Adipose tissue (tissue), 3 donors: ENCODE data around the gene GPR132. TPM values are rescaled to one million over a fixed set of nuclear protein-coding genes. Genes with fewer than 3 reads are reported as not detected.
"Not testable (repeated sequence)": the region's sequence is repeated elsewhere in the genome, so short reads cannot be mapped to it uniquely, and the experiment has no call there.

Experiments
- H3K27ac ChIP-seq: one replicate; pipeline ENCODE4 v1.5.1; 2013; ENCODE audit warnings: low read depth, low read length
- WGBS, 3 donors: extraction: QIAGEN DNeasy Blood & Tissue Kit; methylation state at CpG; one replicate each; pipeline ENCODE4 v1.1.7; 2013; 5-methylcytosine and 5-hydroxymethylcytosine counted together
- polyA plus RNA-seq, 3 donors: library from polyadenylated mRNA; stranded (reverse); fragments of 200-250 nt; gene quantifications; one replicate each; pipeline ENCODE4 v1.2.3, GENCODE V29; 2013
- donor health status: healthy with polysubstance abuse.
- donor health status: Bipolar disorder and iron deficiency.
- donor health status: healthy.

The GPR132 gene
- polyA plus RNA-seq, 3 donors, result 0.37 to 2.7 (median 2.4) TPM

- H3K27ac ChIP-seq, result no peak overlapping the region
- 36 to 51% (median 49%) methylated on average over 22 to 25 of the region's 25 CpGs for WGBS, 3 donors
Measured at GRCh38 chr14:105092171-105093037, 27.2 kb upstream of the GPR132 start.

DNA sequence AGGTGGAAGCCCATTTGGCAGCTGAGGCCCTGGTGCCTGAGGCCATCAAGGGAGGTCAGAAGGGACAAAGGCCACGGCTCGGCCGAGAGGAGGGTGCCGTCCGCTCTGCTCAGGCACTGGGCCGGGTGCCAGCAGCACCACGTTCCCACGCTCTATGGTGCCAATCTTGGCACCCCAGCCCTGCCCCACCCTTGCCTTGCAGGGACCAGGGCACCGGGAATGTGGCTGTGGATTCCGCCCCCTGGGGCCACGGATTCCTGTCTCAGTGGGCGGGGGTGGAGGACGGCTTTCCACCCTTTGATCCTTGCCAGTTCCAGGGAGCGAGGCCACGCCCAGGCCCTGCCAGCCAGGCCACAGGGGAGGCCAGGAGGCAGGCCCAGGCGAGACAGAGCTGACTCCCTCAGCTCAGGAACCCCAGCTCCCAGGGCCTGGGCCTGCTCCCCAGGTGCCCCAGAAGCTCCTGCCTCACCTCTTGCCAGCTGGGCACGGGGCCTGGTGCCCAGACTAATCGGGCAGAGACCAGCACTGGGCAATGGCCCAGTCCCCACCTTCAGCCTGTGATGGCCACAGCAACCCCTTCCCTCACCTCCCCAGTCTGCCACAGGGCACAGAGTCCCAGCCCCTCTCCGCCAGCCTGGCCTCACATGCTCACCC is 26.4 kb upstream of the GPR132 start:
- H3K27ac ChIP-seq, result no peak overlapping the region
- 23 to 58% (median 48%) methylated on average over 16 to 19 of the region's 19 CpGs for WGBS, 3 donors

- no peak overlapping the region for H3K27ac ChIP-seq
- WGBS, 3 donors, result 48 to 78% (median 63%) methylated on average over 9 of the region's 9 CpGs
Measured at GRCh38 chr14:105091054-105091516, 25.9 kb upstream of the GPR132 start.

DNA sequence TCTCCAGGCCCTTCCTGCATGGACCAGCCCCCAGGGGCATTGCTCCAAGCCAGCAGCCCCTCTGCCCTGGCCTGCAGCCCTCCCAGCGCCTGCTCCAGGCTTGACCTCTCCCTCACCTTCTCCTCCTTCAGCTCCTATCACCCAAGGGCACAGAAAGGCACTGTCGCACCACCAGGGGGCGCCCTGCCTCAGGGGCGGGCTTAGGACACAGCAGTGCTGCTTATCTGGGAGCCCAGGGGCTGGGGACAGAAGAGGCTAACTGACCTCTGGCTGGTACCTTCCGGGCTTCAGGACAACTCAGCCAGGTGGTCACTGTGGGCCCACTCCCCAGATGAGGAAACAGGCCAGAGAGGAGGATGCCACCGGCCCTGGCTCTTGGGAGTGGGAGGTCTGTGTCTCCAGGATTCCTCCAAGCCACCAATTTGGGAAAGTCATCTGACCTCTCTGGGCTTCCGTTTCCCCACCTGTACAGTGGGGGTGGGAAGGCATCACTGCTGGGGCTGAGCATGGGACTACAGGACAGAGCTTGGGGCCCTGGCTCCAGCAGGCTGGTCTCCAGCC is 25.3 kb upstream of the GPR132 start:
- no peak overlapping the region for H3K27ac ChIP-seq
- 4 to 17% (median 15%) methylated on average over 7 of the region's 7 CpGs for WGBS, 3 donors

GRCh38 chr14:105089746-105090492 is 24.7 kb upstream of the GPR132 start:
- H3K27ac ChIP-seq, result no peak overlapping the region
- 66 to 89% (median 83%) methylated on average over 15 of the region's 15 CpGs for WGBS, 3 donors

GRCh38 chr14:105088812-105089745 is 23.8 kb upstream of the GPR132 start:
- no peak overlapping the region for H3K27ac ChIP-seq
- WGBS, 3 donors, result 83 to 88% (median 86%) methylated on average over 24 of the region's 24 CpGs

DNA sequence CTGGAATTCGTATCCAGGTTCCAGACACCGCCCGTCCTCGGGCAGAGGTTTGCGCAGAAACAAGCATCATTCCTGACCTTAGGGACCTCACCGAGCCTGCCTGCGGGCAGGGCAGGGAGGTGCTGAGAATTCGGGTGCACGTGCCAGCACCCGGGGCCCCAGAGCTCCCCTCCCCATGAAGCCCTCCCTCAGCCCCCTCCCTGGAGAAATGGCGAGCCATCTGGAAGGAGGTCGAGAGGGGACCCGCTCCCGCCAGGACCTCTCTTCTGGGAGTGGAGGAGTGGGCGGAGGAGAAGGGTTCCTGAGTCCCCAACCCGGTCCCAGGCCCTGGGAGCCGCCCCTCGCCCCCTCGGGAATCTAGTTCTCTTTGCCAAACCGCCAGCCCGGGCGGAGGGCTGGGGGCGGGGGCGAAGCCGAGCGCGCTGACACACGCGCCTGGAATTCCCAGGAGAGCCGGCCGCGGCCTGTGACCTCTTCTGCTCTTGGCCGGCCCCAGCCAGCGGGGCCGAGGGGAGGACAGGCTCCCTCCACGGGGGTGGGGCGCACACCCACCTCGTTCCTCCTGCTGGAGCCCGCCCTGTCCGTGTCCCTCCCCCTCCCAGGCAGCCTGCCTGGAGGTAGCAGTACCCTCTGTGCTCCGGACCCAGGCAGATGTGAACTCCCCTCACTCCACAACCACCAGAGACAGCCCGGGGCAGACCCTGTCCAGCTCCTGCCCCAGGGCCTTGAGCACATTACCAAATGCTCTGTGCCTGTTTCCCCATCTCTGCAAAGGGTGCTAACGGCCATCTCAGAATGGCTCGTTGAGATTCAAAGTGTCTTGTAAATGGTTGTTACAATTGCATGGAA is 23.0 kb upstream of the GPR132 start:
- H3K27ac ChIP-seq, result no peak overlapping the region
- WGBS, 3 donors, result 14 to 29% (median 21%) methylated on average over 43 to 44 of the region's 44 CpGs

GRCh38 chr14:105087308-105087962 is 22.2 kb upstream of the GPR132 start:
- no peak overlapping the region for H3K27ac ChIP-seq
- WGBS, 3 donors, result 1 to 2% (median 2%) methylated on average over 38 to 60 of the region's 60 CpGs

DNA sequence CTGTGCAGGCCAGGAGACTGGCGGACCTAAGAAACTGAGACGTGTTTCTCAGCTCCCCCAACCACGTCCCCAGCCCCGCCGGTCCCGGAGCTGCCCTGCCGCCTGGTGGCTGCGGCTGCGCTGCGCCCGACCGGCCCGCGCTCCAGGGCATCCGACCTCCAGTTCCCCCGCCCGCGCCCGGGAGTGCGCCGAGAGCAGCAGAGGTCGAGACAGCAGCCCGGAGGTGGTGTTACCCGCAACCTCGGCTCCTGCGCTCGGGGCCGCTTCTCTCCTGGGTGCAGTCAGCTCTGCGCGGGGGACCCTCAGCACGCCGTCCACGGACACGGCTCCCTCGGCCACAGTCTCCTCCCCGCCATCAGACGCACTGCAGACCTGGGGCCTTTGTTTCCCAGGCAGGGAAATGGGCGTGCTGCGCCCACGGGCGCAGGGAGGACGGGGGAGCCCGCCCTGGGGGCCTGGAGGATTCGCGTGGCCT is 21.6 kb upstream of the GPR132 start:
- no peak overlapping the region for H3K27ac ChIP-seq
- 0 to 1% (median 1%) methylated on average over 43 to 45 of the region's 45 CpGs for WGBS, 3 donors

- 63 to 72% (median 69%) methylated on average over 5 of the region's 5 CpGs for WGBS, 3 donors
- H3K27ac ChIP-seq, result no peak overlapping the region
Measured at GRCh38 chr14:105085766-105086165, 20.5 kb upstream of the GPR132 start.

DNA sequence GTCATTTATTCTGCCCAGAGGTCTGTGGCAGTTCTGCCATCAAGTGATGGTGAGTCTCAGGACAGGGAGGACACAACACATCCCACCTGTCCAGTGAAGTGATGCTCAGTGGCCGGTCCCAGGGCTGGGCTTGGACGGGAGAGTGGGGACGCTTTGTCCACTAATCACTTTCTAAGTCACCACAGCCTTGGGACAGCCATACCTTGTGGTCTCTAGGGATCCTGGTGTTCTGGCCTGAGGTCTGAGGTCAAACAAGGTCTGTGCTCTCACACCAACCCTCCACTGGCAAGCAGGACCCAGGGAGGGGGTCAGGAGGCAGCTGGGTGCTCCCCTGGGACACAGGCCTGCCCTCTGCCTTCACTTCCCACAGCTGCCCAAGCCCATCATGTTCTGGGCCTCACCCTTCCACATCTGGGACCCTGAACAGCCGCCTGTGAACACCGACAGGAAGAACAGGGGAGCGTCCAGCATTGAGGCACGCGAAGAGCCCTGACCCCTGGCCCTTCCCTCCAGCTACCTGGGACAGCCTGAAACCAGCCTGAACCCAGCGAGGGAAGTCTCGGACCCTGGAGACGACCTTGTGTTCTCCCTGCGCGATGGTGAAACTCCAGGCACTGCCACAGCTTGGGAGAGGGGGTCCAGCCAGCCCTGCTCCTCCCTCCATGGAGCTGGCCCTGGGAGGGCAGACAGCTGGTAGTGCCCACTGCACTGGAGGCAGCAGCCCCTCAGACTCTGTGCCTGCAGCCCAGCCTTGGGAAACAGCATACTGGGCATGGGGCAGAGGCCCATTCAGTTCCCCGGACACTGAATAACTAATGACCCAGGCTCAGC is 19.7 kb upstream of the GPR132 start:
- WGBS, 3 donors, result 59 to 89% (median 88%) methylated on average over 14 of the region's 14 CpGs

DNA sequence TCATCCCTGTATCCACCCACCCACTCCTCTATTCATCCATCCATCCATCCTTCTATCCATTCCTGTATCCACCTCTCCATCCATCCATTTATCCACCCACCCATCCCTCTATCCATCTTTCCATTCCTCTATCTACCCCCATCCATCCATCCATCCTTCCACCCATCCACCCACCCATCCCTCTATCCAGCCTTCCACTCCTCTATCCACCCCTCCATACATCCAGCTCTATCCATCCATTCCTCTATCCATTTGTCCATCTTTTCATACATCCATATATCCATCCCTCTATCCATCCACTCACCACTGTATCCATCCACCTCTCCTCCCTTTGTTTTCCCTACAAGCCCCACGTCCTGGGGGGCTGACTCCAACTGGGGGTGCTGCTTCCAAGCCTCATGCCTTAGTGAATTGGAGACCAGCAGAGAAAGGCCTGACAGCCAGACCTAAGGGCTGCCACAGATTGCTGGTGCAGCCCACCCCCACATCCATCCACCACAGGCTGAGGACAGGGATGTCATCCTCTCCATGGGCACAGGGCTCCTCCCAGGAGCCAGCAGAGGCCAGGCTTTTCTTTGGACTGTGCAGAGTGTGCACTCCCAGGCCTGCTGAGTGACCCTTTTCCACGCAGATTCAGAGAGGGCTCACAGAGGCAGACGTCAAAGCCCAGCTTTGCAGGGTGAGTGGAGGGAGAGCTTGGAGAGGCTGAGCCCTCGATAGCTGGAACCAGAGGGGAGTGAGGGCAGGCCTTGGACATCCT is 18.9 kb upstream of the GPR132 start:
- WGBS, 3 donors, result 61 to 75% (median 74%) methylated on average over 4 of the region's 4 CpGs
- no peak overlapping the region for H3K27ac ChIP-seq

More for the DNA sequence above, 19.7 kb upstream of the GPR132 start:
- no peak overlapping the region for H3K27ac ChIP-seq

DNA sequence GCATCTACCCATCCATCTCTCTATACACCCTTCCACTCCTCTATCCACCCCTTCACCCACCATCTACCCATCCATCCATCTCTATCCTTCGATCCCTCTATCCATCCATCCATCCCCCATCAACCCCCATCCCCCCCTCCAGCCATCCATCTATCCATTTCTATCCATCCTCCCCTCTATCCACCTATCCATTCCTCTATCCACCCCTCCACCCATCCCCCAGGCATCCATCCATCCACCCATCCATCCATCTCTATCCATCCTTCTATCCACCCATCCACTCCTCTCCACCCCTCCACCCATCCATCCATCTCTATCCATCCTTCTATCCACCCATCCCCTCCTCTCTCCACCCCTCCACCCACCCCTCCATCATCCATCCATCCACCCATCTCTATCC is 17.5 kb upstream of the GPR132 start:
- no peak overlapping the region for H3K27ac ChIP-seq
- WGBS, 3 donors, result 85 to 98% (median 85%) methylated on average over 1 of the region's 1 CpG

DNA sequence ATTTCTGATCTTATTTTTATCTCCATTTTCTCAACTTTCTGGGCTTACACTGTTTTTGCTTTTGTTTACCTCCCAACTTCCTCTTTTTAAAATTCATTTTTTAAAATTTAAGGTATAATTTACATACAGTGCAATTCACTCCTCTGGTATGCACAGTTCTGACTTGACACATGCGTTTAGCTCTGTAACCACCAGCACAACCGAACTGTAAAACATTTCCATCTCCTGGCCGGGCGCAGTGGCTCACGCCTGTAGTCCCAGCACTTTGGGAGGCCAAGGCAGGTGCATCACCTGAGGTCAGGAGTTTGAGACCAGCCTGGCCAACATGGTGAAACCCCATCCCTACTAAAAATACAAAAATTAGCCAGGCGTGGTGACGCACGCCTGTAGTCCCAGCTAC is 16.2 kb upstream of the GPR132 start:
- not testable (repeated sequence) for H3K27ac ChIP-seq
- WGBS, 3 donors, result 80 to 82% (median 81%) methylated on average over 8 of the region's 8 CpGs

DNA sequence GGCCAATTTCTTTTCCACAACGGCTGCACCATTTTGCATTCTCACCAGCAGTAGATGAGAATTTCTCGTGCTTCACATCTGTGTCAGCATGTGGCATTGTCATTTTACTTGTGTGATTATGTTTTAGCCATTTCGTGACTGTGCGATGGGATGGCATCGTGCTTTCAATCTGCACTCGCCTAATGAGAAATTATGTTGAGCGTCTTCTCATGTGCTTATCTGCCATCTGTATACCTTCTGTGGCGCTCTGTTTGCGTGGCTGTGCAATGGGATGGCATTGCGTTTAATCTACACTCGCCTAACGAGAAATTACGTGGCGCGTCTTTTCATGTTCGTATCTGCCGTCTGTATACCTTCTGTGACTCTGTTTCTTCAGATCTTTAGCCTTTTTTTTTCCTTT is 14.9 kb upstream of the GPR132 start:
- 88 to 91% (median 89%) methylated on average over 17 of the region's 17 CpGs for WGBS, 3 donors
- no peak overlapping the region for H3K27ac ChIP-seq
